Measurements from ENCODE around the gene DAB2IP. TPM values are rescaled to one million over a fixed set of nuclear protein-coding genes. Genes with fewer than 3 reads are reported as not detected.

The DAB2IP gene
- total and polyA plus RNA-seq, 2 of the 4 experiments (the other 2 are of a cell fraction): 5.6 to 17.2 TPM

DNA sequence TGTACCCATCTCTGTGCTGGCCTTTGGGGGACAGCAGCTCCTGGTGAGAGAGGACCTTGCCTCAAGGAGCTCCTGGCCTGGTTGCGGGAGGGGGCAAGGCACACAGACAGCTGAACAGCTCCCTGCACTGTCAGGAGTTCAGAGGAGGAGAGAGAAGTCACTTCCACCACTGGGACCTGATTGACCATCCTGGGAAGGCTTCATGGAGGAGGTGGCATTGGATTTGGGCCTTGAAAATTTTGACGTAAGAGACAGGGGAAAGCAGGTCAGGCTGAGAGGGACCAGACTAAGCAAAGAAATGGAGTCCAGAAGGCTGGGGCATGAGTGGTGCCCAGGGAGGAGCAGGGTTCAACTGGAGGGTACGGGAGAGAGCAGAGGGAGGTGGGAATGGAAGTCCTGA lies 20.3 kb upstream of the DAB2IP start:
- Histone ChIP-seq H3K56ac (ENCODE audit: extremely low read depth, insufficient read depth, low read length) (no peak overlapping the region), H4K5ac (ENCODE audit: low read depth, low read length) (no peak overlapping the region), H3K79me1 (ENCODE audit: low read depth in 1 of 2, low read length in 2 of 2) (no peaks in the 10 kb centered on the region), H3K23ac (ENCODE audit: low read depth, low read length) (no peak overlapping the region), H3K9me1 (ENCODE audit: insufficient read depth, low read length) (no peaks in the 10 kb centered on the region), H3K36me3 (ENCODE audit: control insufficient read depth, insufficient read depth, low read length) (no peaks in the 10 kb centered on the region), H2BK5ac (ENCODE audit: low read depth, low read length, poor library complexity, severe bottlenecking) (no peak overlapping the region), H3K4me3 (ENCODE audit: insufficient read depth, low read depth, low read length) (no peak overlapping the region), H2AK9ac (replicated peaks; ENCODE audit: low read depth, low read length, poor library complexity) (peak overlapping the region; percentile 37), H3K4ac (ENCODE audit: low read depth, low read length) (no peak overlapping the region), H3K18ac (ENCODE audit: low read depth, low read length) (no peak overlapping the region), H3K14ac (replicated peaks; ENCODE audit: low read depth, low read length) (no peak overlapping the region), H4K91ac (ENCODE audit: insufficient read depth, low read depth, low read length) (no peak overlapping the region), H3K4me2 (ENCODE audit: low read depth, low read length) (no peak overlapping the region), H4K8ac (ENCODE audit: low read depth in 2 of 2, low read length in 2 of 2) (no peak overlapping the region), H2AFZ (replicated peaks; ENCODE audit: low read length, poor library complexity) (no peak overlapping the region), H3K27ac (ENCODE audit: insufficient read depth, low read length) (no peak overlapping the region), H4K20me1 (ENCODE audit: insufficient read depth, low read length) (peaks cover 7% of the 10 kb centered on the region), H3K27me3 (ENCODE audit: control insufficient read depth, insufficient read depth, low read length) (no peaks in the 10 kb centered on the region), H2AK5ac (ENCODE audit: low read depth, low read length) (no peak overlapping the region), H2BK20ac (ENCODE audit: low read depth, low read length) (no peak overlapping the region), H3K9ac (ENCODE audit: low read depth, low read length) (no peak overlapping the region), H2BK120ac (ENCODE audit: low read depth, low read length) (no peak overlapping the region), H3K4me1 (ENCODE audit: control insufficient read depth, insufficient read depth, low read length) (no peaks in the 10 kb centered on the region; the same call in 1 of the 2 replicates), H3K9me3 (ENCODE audit: control insufficient read depth, insufficient read depth, low read length) (no peaks in the 10 kb centered on the region), H2BK15ac (ENCODE audit: low read depth, low read length) (no peak overlapping the region)
- no TSS peak for BruUV-seq (replicated peaks)
- ATAC-seq (ENCODE audit: low read depth): no peak
- WGBS, 2 experiments (ENCODE audit: extremely low coverage in 2 of 2, insufficient read length in 1 of 2): no CpG with 5 or more reads among the region's 3 CpGs
- dilution Hi-C loops (cut with HindIII; ENCODE audit: low sequenced_read_pairs, unreplicated experiment) (no loop called here), intact Hi-C loops (cut with micrococcal nuclease) (no loop called here), in situ Hi-C loops (cut with MboI; ENCODE audit: low sequenced_read_pairs) (no loop called here)
- CTCF ChIA-PET: interaction anchor here (0.5 kb wide), 1 partner anchor 35 kb away, joined by 3 read pairs; no protein-coding TSS in a partner anchor
- POLR2A ChIA-PET (ENCODE audit: unreplicated experiment): no interaction called here
- TF ChIP-seq RFX5 (IDR thresholded peaks at IDR 0.05; ENCODE audit: low read depth, low read length) (no peak), FOS (IDR thresholded peaks at IDR 0.05; ENCODE audit: low read depth, low read length) (no peak), MXI1 (IDR thresholded peaks at IDR 0.05; ENCODE audit: borderline replicate concordance, low read depth, low read length) (no peak), BHLHE40 (IDR thresholded peaks at IDR 0.05; ENCODE audit: low read depth, low read length) (no peak), CHD1 (IDR thresholded peaks at IDR 0.05; ENCODE audit: low read depth, low read length) (no peak), CEBPB (IDR thresholded peaks at IDR 0.05; ENCODE audit: low read depth, low read length) (no peak), RAD21 (IDR thresholded peaks at IDR 0.05; ENCODE audit: low read length) (no peak), SMC3 (IDR thresholded peaks at IDR 0.05; ENCODE audit: low read depth, low read length) (no peak), POLR2A (IDR thresholded peaks at IDR 0.05; ENCODE audit: low read depth, low read length) (no peak), MAZ (IDR thresholded peaks at IDR 0.05; ENCODE audit: borderline replicate concordance, low read depth, low read length) (no peak), NFE2L2 (IDR thresholded peaks at IDR 0.05; ENCODE audit: low read depth, low read length) (no peak), RCOR1 (IDR thresholded peaks at IDR 0.05; ENCODE audit: insufficient replicate concordance, low read length) (no peak)
- TF ChIP-seq, protein P1, sequence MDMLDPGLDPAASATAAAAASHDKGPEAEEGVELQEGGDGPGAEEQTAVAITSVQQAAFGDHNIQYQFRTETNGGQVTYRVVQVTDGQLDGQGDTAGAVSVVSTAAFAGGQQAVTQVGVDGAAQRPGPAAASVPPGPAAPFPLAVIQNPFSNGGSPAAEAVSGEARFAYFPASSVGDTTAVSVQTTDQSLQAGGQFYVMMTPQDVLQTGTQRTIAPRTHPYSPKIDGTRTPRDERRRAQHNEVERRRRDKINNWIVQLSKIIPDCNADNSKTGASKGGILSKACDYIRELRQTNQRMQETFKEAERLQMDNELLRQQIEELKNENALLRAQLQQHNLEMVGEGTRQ (IDR thresholded peaks at IDR 0.05; ENCODE audit: low read depth, low read length): no peak
- DNase-seq: no peak
